K562 (cell line): ENCODE results near the gene PKHD1.

Experiments
- SMAD4 ChIP-seq: fragments of 250-450 bp; sonication (Bioruptor Pico); conservative IDR thresholded peaks from 2 replicates; pipeline ENCODE4 v1.8.0; 2021; ENCODE audit warnings: inconsistent platforms, mild to moderate bottlenecking, moderate library complexity
- TF ChIP-seq, protein P1 (sequence below): fragments of 250-450 bp; sonication (Bioruptor Pico); IDR thresholded peaks from 2 replicates; pipeline ENCODE4 v1.9.0; 2021; ENCODE audit warnings: mild to moderate bottlenecking
- TF ChIP-seq, protein P2 (sequence below), 3 experiments: IDR thresholded peaks in 2 of 3; conservative IDR thresholded peaks in 1 of 3; 2 replicates each; pipeline ENCODE4 v1.5.1; 2011 to 2012; ENCODE audit warnings: low read length in 3 of 3, mild to moderate bottlenecking in 3 of 3, control low read depth in 2 of 3, improper control_type of control experiment in 1 of 3, inconsistent platforms in 1 of 3, low read depth in 1 of 3, mixed read lengths in 1 of 3, moderate library complexity in 1 of 3; ENCODE audit not compliant: insufficient read depth in 2 of 3

DNA sequence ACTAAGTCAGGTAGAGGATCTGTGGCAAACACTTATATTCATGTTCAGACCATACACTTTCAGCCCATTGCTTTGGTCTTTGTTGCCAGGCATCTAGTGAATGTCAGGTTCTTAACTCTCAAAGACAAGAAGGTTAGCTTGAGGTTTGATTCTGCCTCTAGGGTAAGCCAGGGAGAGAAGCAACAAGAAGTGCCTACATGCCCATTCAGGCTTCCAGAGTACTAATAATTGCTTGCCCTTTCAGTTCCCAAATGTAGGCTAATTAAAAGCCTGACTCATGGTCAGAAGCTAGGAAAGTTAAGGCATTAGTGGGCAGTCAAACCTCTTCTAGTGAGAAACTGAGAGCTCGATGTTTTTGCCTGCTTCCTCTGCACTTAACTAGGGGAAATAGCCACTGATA lies 492.4 kb downstream of the PKHD1 start:
- TF ChIP-seq, protein P1, sequence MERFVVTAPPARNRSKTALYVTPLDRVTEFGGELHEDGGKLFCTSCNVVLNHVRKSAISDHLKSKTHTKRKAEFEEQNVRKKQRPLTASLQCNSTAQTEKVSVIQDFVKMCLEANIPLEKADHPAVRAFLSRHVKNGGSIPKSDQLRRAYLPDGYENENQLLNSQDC (CRISPR knock-in tag) = no peak
- TF ChIP-seq, protein P2, sequence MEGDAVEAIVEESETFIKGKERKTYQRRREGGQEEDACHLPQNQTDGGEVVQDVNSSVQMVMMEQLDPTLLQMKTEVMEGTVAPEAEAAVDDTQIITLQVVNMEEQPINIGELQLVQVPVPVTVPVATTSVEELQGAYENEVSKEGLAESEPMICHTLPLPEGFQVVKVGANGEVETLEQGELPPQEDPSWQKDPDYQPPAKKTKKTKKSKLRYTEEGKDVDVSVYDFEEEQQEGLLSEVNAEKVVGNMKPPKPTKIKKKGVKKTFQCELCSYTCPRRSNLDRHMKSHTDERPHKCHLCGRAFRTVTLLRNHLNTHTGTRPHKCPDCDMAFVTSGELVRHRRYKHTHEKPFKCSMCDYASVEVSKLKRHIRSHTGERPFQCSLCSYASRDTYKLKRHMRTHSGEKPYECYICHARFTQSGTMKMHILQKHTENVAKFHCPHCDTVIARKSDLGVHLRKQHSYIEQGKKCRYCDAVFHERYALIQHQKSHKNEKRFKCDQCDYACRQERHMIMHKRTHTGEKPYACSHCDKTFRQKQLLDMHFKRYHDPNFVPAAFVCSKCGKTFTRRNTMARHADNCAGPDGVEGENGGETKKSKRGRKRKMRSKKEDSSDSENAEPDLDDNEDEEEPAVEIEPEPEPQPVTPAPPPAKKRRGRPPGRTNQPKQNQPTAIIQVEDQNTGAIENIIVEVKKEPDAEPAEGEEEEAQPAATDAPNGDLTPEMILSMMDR (IDR thresholded peaks at IDR 0.05 in 2 of 3, conservative IDR thresholded peaks at IDR 0.05 in 1 of 3; ENCODE audit: insufficient read depth in 2 of 3, low read depth in 1 of 3, low read length in 3 of 3) = no peak
- no peak for TF ChIP-seq SMAD4 (CRISPR knock-in tag)
